Hepatocyte (in vitro differentiated cells): ENCODE data around the gene SLC47A2. TPM values are rescaled to one million over a fixed set of nuclear protein-coding genes. Genes with fewer than 3 reads are reported as not detected.
"Not testable (repeated sequence)": the region's sequence is repeated elsewhere in the genome, so short reads cannot be mapped to it uniquely, and the experiment has no call there.

Experiments used
- DNase-seq: peaks from one replicate; pipeline ENCODE4 v3.0.0-alpha.2; 2016; ENCODE audit warnings: low spot score
- H2AFZ ChIP-seq: fragments of 200-600 bp; sonication (generic); 2 replicates; pipeline ENCODE4 v1.6.0; 2016; ENCODE audit warnings: antibody characterized with exemption, mild to moderate bottlenecking
- H3K27ac ChIP-seq: fragments of 200-600 bp; sonication (generic); 2 replicates; pipeline ENCODE4 v1.5.1; 2016; ENCODE audit warnings: mild to moderate bottlenecking
- H3K27me3 ChIP-seq: fragments of 200-600 bp; sonication (generic); 2 replicates; pipeline ENCODE4 v1.6.1; 2016
- H3K36me3 ChIP-seq: fragments of 200-600 bp; sonication (generic); replicated peaks from 2 replicates; pipeline ENCODE4 v1.5.1; 2016; ENCODE audit warnings: low read depth; ENCODE audit not compliant: insufficient read depth
- H3K4me1 ChIP-seq: fragments of 200-600 bp; sonication (generic); 2 replicates; pipeline ENCODE4 v1.5.1; 2016; ENCODE audit warnings: mild to moderate bottlenecking, moderate library complexity; ENCODE audit not compliant: insufficient read depth
- H3K4me2 ChIP-seq: fragments of 200-600 bp; sonication (generic); 2 replicates; pipeline ENCODE4 v1.6.0; 2016
- H3K4me3 ChIP-seq: fragments of 200-600 bp; sonication (generic); 2 replicates; pipeline ENCODE4 v1.5.1; 2016; ENCODE audit warnings: mild to moderate bottlenecking
- H3K79me2 ChIP-seq: fragments of 200-600 bp; sonication (generic); 2 replicates; pipeline ENCODE4 v1.6.0; 2017; ENCODE audit warnings: mild to moderate bottlenecking
- H3K9me2 ChIP-seq: fragments of 200-600 bp; sonication (generic); replicated peaks from 2 replicates; pipeline ENCODE4 v1.6.0; 2017; ENCODE audit warnings: mild to moderate bottlenecking; ENCODE audit not compliant: insufficient read depth
- H3K9me3 ChIP-seq: fragments of 200-600 bp; sonication (generic); 2 replicates; pipeline ENCODE4 v1.5.1; 2016; ENCODE audit warnings: low read depth, mild to moderate bottlenecking
- H4K20me1 ChIP-seq: fragments of 200-600 bp; sonication (generic); 2 replicates; pipeline ENCODE4 v1.6.0; 2016; ENCODE audit warnings: mild to moderate bottlenecking; ENCODE audit not compliant: insufficient read depth, poor library complexity, severe bottlenecking
- EZH2 ChIP-seq: fragments of 200-600 bp; sonication (generic); IDR thresholded peaks from 2 replicates; pipeline ENCODE4 v1.6.1; 2016; ENCODE audit warnings: antibody characterized with exemption, mild to moderate bottlenecking, borderline replicate concordance
- EZH2phosphoT487 ChIP-seq: fragments of 200-600 bp; sonication (generic); IDR thresholded peaks from one replicate; pipeline ENCODE4 v1.6.1; 2018; ENCODE audit warnings: antibody characterized with exemption, mild to moderate bottlenecking, low read depth, moderate library complexity; ENCODE audit not compliant: unreplicated experiment, severe bottlenecking
- WGBS: methylation state at CpG from one replicate; pipeline ENCODE4 v1.1.6; 2016; ENCODE audit warnings: low lambda C conversion rate; ENCODE audit errors: missing lambda C conversion rate; 5-methylcytosine and 5-hydroxymethylcytosine counted together
- polyA plus RNA-seq: library from polyadenylated mRNA; unstranded; fragments of >200 nt; fragmentation: Nextera tagmentation; extraction: Ambion mirVana; gene quantifications from 2 replicates; pipeline ENCODE4 v1.2.1, GENCODE V29; 2016
- total RNA-seq: library from RNA; depleted of rRNA; stranded (reverse); fragments of >200 nt; gene quantifications from 2 replicates; pipeline ENCODE4 v1.2.3, GENCODE V29; 2014
- TF ChIP-seq, protein P1 (sequence below): fragments of 200-600 bp; sonication (generic); IDR thresholded peaks from 2 replicates; pipeline ENCODE4 v1.5.1; 2016; ENCODE audit warnings: antibody characterized with exemption, mild to moderate bottlenecking; ENCODE audit not compliant: poor library complexity

The SLC47A2 gene
- total and polyA plus RNA-seq, 2 experiments from 2014 or later = 0.07 TPM; not detected in 1

DNA sequence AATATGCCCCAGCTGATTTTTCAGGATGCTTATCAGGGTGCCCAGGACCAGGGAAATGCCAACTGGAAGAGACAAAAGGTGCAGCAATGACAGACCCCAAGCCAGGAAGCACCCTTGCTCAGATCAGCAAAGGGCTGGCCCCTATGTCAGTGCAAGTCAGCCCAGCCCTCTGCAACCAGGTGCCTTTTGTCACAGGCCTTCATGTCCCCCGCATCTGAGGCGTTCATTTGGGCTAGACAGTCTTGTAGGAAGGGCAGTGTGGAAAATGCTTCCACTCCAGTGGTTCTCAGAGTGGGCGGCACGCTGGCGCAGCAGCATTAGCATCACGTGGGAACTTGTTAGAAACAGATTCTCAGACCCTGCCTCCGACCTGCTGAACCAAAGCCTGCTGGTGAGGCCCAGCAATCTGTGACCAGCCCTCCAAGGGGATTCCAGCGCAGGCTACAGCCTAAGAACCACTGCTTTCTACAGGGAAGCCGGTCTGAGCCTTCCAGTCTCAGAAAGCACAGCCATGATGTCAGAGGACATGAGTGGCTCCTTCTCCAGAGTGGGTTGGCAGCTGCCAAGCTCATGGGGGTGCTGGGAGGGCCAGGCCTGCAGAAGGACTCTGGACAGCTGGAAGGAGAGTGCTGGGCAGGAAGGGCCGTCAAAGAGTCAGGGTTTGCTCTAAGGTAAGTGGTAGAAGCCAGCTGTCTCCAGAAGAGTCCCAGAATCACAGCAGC, 13.1 kb downstream of the SLC47A2 start:
- Histone ChIP-seq H2AFZ (no peak overlapping the region), H3K27ac (no peak overlapping the region), H3K79me2 (no peaks in the 10 kb centered on the region), H3K4me2 (no peak overlapping the region), H3K4me1 (peaks cover 7% of the 10 kb centered on the region), H4K20me1 (no peaks in the 10 kb centered on the region), H3K9me2 (no peaks in the 10 kb centered on the region), H3K9me3 (no peaks in the 10 kb centered on the region), H3K36me3 (no peaks in the 10 kb centered on the region), H3K27me3 (no peaks in the 10 kb centered on the region), H3K4me3 (no peak overlapping the region)
- 68% methylated on average over 10 of the region's 10 CpGs for WGBS
- DNase-seq = no peak
- TF ChIP-seq, protein P1, sequence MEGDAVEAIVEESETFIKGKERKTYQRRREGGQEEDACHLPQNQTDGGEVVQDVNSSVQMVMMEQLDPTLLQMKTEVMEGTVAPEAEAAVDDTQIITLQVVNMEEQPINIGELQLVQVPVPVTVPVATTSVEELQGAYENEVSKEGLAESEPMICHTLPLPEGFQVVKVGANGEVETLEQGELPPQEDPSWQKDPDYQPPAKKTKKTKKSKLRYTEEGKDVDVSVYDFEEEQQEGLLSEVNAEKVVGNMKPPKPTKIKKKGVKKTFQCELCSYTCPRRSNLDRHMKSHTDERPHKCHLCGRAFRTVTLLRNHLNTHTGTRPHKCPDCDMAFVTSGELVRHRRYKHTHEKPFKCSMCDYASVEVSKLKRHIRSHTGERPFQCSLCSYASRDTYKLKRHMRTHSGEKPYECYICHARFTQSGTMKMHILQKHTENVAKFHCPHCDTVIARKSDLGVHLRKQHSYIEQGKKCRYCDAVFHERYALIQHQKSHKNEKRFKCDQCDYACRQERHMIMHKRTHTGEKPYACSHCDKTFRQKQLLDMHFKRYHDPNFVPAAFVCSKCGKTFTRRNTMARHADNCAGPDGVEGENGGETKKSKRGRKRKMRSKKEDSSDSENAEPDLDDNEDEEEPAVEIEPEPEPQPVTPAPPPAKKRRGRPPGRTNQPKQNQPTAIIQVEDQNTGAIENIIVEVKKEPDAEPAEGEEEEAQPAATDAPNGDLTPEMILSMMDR = no peak
- TF ChIP-seq EZH2 = no peak
- no peak for TF ChIP-seq EZH2phosphoT487

DNA sequence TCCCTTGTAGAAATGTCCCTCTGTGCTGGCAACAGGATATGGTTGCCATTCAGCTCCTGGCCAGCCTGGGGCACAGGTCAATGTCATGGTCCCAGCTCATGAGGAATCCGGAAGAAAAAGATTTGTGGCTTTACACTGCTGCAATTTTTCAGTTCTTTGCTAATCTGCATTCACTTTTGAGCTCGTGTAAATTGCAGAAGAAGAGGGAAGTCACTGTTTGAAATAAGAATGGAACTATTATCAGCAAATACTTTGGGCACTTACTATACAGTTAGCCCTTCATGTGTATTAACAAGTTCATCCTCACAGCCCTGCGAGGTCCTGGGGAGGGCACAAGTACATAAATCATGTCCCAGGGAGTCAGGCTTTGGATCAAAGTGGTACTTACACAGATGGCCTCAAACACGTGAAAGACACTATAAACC, 14.2 kb downstream of the SLC47A2 start:
- no peaks in the 10 kb centered on the region for H3K36me3 ChIP-seq
- H3K9me2 ChIP-seq = no peaks in the 10 kb centered on the region
- H3K27me3 ChIP-seq = no peaks in the 10 kb centered on the region
- no peak overlapping the region for H3K27ac ChIP-seq
- H3K4me2 ChIP-seq = no peak overlapping the region
- DNase-seq = no peak
- no peaks in the 10 kb centered on the region for H4K20me1 ChIP-seq
- no peak overlapping the region for H3K4me3 ChIP-seq
- no peak overlapping the region for H2AFZ ChIP-seq
- TF ChIP-seq EZH2 (no peak), EZH2phosphoT487 (no peak)
- TF ChIP-seq, protein P1 = no peak
- H3K4me1 ChIP-seq = peaks cover 7% of the 10 kb centered on the region
- 71% methylated on average over 4 of the region's 4 CpGs for WGBS
- no peaks in the 10 kb centered on the region for H3K79me2 ChIP-seq
- no peaks in the 10 kb centered on the region for H3K9me3 ChIP-seq

DNA sequence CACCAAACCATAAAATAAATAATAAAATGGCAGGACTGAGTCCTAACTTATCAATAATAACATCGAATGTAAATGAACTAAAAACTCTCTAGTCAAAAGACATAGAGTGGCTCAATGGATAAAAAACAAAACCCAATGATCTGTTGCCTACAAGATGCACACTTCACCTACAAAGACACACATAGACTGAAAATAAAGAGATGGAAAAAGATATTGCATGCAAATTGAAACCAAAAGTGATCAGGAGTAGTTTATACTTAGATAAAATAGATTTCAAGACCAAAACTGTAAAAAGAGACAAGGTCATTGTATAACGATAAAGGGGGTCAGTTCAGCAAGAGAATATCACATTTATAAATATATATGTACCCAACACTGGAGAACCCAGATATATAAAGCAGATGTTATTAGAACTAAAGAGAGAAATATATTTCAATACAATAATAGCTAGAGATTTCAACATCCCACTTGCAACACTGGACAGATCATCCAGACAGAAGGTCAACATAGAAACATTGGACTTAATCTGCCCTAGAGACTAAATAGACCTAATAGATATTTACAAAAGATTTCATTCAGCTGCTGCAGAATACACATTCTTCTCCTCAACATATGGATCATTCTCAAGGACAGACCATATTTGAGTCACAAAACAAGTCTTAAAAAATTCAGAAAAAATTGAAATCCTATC, 29.8 kb downstream of the SLC47A2 start:
- 97% methylated on average over 2 of the region's 2 CpGs for WGBS

DNA sequence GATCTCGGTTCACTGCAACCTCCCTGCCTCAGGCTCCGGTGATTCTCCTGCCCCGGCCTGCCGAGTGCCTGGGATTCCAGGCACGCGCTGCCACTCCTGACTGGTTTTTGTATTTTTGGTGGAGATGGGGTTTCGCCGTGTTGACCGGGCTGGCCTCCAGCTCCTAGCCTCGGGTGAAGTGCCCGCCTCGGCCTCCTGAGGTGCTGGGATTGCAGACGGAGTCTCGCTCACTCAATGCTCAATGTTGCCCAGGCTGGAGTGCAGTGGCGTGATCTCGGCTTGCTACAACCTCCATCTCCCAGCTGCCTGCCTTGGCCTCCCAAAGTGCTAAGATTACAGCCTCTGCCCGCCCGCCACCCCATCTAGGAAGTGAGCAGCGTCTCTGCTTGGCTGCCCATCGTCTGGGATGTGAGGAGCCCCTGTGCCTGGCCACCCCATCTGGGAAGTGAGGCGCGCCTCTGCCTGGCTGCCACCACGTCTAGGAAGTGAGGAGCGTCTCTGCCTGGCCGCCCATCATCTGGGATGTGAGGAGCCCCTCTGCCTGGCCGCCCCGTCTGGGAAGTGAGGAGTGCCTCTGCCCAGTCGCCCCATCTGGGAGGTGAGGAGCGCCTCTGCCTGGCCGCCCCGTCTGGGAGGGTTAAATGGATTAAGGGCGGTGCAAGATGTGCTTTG, 31.3 kb downstream of the SLC47A2 start:
- 90% methylated on average over 29 of the region's 32 CpGs for WGBS
- not testable (repeated sequence) for DNase-seq, H3K4me1 ChIP-seq, H3K27me3 ChIP-seq, H3K4me2 ChIP-seq, H2AFZ ChIP-seq, H3K9me3 ChIP-seq, H3K9me2 ChIP-seq, H3K27ac ChIP-seq, H3K36me3 ChIP-seq, H4K20me1 ChIP-seq, H3K4me3 ChIP-seq, H3K79me2 ChIP-seq

More for the DNA sequence above, 29.8 kb downstream of the SLC47A2 start:
- DNase-seq = no peak
- H3K27me3 ChIP-seq = no peaks in the 10 kb centered on the region
- no peaks in the 10 kb centered on the region for H3K79me2 ChIP-seq
- no peak overlapping the region for H3K4me2 ChIP-seq
- no peaks in the 10 kb centered on the region for H3K9me2 ChIP-seq
- H4K20me1 ChIP-seq = no peaks in the 10 kb centered on the region
- H2AFZ ChIP-seq = no peak overlapping the region
- no peaks in the 10 kb centered on the region for H3K9me3 ChIP-seq
- no peak overlapping the region for H3K27ac ChIP-seq
- H3K4me3 ChIP-seq = no peak overlapping the region
- H3K36me3 ChIP-seq = no peaks in the 10 kb centered on the region
- TF ChIP-seq EZH2 (no peak), EZH2phosphoT487 (no peak)
- TF ChIP-seq, protein P1 = no peak
- no peaks in the 10 kb centered on the region for H3K4me1 ChIP-seq
